BE2C (cell line): Measurements from ENCODE around the gene EREG. TPM values are rescaled to one million over a fixed set of nuclear protein-coding genes. Genes with fewer than 3 reads are reported as not detected.

Source experiments
- DNase-seq: peaks from one replicate; pipeline ENCODE4 v3.0.0-alpha.2; 2020
- H3K27me3 ChIP-seq: fragments of 250-450 bp; sonication (Bioruptor Pico); 2 replicates; pipeline ENCODE4 v1.5.1; 2020; ENCODE audit warnings: mild to moderate bottlenecking
- H3K36me3 ChIP-seq: fragments of 250-450 bp; sonication (Bioruptor Pico); 2 replicates; pipeline ENCODE4 v1.5.1; 2020; ENCODE audit warnings: mild to moderate bottlenecking
- H3K4me1 ChIP-seq: fragments of 250-450 bp; sonication (Bioruptor Pico); 2 replicates; pipeline ENCODE4 v1.5.1; 2020
- H3K4me3 ChIP-seq: 2 replicates; pipeline ENCODE4 v1.5.1; 2011; ENCODE audit warnings: low read depth, low read length
- H3K9me3 ChIP-seq: fragments of 250-450 bp; sonication (Bioruptor Pico); 2 replicates; pipeline ENCODE4 v1.5.1; 2020
- polyA plus RNA-seq: library from polyadenylated mRNA; unstranded; fragments of >200 nt; gene quantifications from one replicate; pipeline ENCODE4 v1.2.1, GENCODE V29; 2012; ENCODE audit warnings: low read depth, missing spikeins; ENCODE audit not compliant: insufficient read length, insufficient read depth
- TF ChIP-seq, protein P1 (sequence below): IDR thresholded peaks from 2 replicates; pipeline ENCODE4 v1.5.1; 2012; ENCODE audit warnings: mild to moderate bottlenecking, low read depth, low read length

Gene EREG, protein sequence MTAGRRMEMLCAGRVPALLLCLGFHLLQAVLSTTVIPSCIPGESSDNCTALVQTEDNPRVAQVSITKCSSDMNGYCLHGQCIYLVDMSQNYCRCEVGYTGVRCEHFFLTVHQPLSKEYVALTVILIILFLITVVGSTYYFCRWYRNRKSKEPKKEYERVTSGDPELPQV
- polyA plus RNA-seq = not detected

DNA sequence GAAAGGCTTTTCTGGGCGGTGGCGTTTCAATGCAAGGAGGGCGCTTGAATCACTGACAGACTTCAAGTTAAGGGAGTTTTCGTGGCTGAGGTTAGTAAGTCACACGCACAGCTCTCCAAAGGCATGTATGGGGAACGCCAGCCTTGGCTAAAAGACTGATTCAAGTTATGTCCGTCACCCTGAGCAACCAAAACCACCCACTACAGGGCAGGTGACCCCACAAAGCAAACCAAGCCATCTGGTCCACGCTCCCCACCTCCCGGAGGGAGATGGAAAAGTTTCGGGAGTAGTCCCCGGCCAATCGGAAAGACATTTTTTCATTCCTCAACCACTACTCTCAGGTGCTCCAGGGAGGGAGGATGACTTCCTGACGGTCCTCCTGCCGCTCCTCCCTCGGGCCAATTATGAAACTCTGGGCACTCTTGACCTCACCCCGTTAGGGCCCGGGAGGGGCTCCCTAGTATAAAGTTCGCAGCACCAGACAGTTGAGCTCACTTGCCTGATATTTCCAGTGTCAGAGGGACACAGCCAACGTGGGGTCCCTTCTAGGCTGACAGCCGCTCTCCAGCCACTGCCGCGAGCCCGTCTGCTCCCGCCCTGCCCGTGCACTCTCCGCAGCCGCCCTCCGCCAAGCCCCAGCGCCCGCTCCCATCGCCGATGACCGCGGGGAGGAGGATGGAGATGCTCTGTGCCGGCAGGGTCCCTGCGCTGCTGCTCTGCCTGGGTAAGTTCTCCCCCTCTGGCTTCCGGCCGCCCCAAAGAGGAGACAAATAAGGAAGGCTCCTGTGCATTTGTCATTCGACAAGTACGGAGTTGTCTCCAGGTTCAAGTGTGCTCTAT is at the start of gene EREG:
EREG (plus strand) TSS at position 494 of the 840 bp plus-strand sequence; CDS start at position 658, 164 bp downstream.
- TF ChIP-seq, protein P1, sequence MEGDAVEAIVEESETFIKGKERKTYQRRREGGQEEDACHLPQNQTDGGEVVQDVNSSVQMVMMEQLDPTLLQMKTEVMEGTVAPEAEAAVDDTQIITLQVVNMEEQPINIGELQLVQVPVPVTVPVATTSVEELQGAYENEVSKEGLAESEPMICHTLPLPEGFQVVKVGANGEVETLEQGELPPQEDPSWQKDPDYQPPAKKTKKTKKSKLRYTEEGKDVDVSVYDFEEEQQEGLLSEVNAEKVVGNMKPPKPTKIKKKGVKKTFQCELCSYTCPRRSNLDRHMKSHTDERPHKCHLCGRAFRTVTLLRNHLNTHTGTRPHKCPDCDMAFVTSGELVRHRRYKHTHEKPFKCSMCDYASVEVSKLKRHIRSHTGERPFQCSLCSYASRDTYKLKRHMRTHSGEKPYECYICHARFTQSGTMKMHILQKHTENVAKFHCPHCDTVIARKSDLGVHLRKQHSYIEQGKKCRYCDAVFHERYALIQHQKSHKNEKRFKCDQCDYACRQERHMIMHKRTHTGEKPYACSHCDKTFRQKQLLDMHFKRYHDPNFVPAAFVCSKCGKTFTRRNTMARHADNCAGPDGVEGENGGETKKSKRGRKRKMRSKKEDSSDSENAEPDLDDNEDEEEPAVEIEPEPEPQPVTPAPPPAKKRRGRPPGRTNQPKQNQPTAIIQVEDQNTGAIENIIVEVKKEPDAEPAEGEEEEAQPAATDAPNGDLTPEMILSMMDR = no peak

DNA sequence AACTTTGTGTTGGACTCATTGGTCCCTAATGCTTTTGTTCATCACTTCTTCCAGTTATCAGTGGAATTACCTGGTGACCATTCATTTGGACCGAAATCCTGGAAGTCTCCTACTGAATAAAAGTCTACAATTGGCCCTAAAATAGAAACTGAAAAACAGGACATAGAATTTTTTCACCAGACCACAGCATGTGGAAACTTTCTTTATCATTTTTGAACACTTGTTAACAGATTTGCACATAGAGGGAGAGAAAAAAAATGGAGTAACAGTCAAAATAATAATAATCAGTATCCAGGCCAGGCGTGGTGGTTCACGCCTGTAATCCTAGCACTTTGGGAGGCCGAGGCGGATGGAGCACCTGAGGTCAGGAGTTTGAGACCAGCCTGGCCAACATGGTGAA is 49.6 kb upstream of the EREG start:
- Histone ChIP-seq H3K36me3 (no peaks in the 10 kb centered on the region), H3K9me3 (no peaks in the 10 kb centered on the region), H3K4me1 (no peaks in the 10 kb centered on the region), H3K27me3 (peaks cover 5% of the 10 kb centered on the region; the same call in 1 of the 2 replicates), H3K4me3 (no peak overlapping the region)
- TF ChIP-seq, protein P1 = no peak
- no peak for DNase-seq

More for the DNA sequence above, at the start of gene EREG:
- no peak within 1 kb of the TSS for H3K4me3 ChIP-seq
- H3K4me1 ChIP-seq = no peaks in the 10 kb centered on the region
- H3K9me3 ChIP-seq = no peaks in the 10 kb centered on the region
- H3K36me3 ChIP-seq = no peaks in the 10 kb centered on the region
- peak; percentile 25 for DNase-seq
- H3K27me3 ChIP-seq = peaks cover 30% of the 10 kb centered on the region

DNA sequence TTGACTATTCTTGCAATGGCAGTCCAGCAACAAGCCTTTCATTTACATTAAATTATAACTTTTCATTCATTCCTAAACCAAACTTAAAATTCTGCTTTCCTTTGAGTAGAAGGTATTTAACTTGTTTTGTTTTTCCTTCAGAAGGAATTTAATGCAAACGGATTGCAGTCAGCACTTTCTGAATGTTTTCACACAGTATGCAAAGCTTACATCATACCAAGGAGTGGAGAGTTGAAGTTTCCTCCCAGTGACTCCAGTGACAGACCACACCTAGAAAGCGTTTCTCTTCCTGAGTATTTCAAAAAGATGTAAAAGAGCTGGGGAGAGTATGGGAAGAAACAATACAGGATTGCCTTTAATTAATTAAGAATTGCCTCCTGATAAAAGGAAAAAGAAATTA is 48.5 kb upstream of the EREG start:
- TF ChIP-seq, protein P1 = no peak
- DNase-seq = no peak

DNA sequence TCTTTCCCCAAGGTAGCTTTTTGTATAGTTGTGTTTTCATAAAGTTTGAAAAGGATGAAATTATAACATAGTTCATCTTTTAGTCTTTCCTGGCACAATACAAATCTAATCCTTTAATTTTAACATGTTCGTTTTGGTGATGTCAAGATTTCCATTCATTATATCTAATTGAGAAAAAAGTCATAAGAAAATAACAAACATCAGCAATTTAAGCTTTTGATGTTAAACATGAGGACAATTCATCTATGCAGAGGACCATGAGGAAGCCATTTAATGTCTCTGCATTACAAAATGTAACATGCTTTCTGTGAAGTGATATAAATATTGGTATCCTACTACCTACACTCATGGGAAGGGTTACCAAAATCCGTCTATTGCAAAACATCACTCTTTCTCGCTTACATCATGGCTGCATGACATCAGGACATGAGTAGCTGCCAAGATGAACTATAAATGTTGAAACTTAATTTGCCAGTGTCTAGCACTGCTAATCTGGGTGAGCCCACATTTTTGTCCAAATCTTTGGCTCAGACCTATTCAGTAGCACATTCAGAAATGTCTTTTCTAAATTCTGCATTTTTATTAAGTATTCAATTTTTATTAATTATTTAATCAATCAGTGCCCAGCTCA is 47.2 kb upstream of the EREG start:
- H3K4me3 ChIP-seq = no peak overlapping the region
- no peaks in the 10 kb centered on the region for H3K36me3 ChIP-seq
- H3K27me3 ChIP-seq = peaks cover 5% of the 10 kb centered on the region; the same call in 1 of the 2 replicates
- H3K4me1 ChIP-seq = no peaks in the 10 kb centered on the region
- H3K9me3 ChIP-seq = no peaks in the 10 kb centered on the region
- TF ChIP-seq, protein P1 = no peak
- no peak for DNase-seq

More for the DNA sequence above, 48.5 kb upstream of the EREG start:
- Histone ChIP-seq H3K27me3 (peaks cover 5% of the 10 kb centered on the region; the same call in 1 of the 2 replicates), H3K4me3 (no peak overlapping the region), H3K4me1 (no peaks in the 10 kb centered on the region), H3K9me3 (no peaks in the 10 kb centered on the region), H3K36me3 (no peaks in the 10 kb centered on the region)

DNA sequence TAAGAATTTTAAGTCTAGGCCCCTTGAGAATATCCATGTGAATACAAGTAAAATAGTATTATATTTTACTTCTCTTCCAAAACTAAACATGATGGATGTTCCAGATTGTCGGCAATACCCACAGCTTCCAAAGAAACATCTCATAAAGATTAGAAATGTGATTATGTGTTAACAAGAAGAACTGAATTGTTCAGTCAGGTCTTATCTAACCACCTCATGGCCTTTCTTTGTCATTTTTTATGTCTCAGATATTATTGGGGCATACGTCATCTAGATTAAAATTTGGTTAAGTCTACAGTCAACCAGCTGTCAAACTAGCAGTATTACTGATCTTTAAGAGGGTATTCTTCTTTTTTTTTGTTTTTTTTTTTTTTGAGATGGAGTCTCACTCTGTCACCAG is 46.7 kb upstream of the EREG start:
- DNase-seq = no peak
- TF ChIP-seq, protein P1 = no peak
- Histone ChIP-seq H3K36me3 (no peaks in the 10 kb centered on the region), H3K9me3 (no peaks in the 10 kb centered on the region), H3K4me3 (no peak overlapping the region), H3K27me3 (peaks cover 5% of the 10 kb centered on the region; the same call in 1 of the 2 replicates), H3K4me1 (no peaks in the 10 kb centered on the region)
